Measurements from ENCODE around the gene EEFSEC.

EEFSEC gene

DNA sequence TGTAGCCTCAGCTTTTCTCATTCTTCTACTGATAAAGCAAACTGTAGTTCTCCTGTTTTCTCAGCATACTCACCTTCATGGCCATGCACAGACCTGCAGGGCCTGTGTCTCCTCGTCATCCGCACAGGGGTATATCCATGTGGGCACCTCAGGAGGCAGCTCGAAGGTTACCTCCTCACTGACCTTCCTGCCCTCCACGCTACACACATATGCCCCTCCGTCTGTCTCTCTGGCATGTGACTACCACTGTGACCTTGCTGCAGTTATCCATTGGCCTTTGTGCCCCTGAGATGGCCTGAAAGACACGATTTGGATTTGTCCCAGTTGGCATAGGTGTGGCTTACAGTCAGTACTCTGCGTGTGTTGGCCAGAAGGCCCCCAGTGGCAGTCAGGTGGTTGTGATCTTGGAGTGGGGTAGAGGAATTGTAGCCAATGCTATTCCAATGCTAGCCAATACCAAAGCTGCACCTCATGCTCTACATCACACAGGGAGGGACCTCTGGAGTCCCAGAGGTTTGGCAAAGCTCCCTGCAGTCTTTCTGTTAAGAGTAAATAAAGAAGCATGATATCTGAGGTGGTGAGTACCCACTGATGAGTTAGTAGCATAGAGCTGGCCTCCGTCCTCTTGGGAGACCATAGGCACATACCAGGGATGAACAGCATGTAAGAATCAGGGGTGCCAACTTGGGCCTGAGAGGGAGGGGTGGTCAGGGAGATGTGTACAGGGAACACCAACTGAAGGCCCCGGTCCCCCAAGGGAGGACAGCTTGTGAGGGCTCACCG lies 143.4 kb downstream of the EEFSEC start:
- DNase-seq: no peak

DNA sequence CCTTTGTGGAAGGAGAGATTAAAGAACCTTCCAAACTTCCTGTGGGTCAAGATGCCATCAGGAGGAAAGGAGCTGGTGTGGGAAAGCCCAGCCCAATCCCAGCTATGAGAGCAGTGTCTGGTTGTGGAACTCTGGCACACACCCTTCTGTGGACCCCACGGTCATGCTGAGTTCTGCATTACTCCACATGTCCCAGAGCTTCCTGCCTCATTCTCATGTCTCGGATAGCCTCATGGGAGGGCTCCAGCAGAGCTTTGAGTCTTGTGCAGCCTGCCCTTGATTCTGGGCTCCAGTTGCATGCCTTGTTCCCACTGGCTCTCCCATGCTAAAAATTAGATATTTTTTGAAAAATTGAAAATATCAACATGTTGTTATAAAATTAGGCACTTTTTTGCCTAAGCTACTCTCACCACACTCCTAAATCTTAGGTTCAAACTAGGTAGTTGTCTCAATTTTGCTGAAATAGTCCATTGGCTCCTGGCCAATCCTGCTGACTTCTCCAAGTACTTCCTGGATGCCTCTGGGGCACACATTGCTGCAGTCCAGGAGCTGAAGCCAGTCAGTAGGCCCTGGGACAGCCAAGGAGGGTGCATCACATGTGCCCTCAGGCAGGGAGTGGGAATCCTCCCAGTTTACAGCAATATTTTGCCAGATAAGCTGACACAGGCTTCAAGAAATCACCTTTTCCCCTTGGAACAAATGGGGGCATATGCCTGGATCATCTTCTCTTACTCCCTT lies 144.3 kb downstream of the EEFSEC start:
- no peak for DNase-seq

DNA sequence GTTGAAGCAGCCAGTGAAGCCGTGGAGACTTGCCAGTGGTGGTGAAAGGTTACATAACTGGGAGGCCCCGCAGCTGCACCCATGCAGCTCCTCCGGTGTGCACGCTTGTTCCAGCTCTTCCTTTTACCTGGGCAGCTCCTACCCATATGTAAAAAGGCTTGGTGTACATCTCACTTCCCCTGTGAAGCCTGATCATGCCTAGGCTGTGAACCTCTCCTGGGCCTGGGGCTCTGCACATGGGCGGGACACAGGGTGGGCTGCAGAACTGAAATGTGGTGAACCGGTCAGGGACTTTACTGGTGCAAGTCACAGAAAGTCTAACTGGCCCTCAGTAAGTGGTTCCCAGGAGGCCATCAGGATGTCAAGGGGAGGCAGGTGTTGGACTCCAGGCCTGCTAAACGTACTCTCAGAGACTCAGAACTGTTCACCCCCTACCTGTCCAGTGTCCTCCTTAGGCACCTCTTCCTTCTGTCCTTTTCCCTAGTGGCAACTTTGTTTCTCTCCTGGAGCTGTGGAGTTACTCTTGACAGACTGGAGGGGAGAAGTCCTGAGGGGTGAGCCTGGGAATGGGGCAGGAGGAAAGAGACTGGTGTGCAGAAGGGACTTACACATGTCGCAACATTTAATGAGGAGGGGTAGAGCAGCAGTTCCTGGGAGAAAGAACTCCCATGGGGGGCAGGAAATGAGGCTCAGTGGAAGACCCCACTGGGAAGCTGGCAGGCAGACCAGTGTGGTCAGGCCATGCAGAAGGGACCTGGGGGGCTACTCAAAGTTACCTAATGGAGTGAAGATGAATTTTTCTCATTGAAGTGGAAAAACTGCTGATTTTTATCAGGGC lies 148.1 kb downstream of the EEFSEC start:
- DNase-seq: no peak

DNA sequence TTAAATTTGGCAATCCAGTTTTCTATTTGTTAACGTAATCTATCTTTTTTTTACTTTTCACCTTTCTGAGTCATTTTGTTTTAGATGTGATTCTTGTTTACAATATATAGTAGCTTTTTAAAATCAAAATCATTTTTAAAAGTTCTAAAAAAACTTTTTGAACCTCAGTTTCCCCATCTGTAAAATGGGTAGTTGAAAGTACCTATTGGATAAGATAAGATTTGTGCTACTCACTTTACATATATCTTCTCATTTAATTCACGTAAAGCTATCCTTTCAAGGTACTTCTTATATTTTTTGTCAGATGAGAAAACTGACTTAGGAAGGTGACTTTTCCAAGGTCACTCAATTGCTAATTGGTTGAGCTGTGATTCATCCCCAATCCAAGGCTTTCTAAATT lies 153.2 kb downstream of the EEFSEC start:
- DNase-seq: no peak

DNA sequence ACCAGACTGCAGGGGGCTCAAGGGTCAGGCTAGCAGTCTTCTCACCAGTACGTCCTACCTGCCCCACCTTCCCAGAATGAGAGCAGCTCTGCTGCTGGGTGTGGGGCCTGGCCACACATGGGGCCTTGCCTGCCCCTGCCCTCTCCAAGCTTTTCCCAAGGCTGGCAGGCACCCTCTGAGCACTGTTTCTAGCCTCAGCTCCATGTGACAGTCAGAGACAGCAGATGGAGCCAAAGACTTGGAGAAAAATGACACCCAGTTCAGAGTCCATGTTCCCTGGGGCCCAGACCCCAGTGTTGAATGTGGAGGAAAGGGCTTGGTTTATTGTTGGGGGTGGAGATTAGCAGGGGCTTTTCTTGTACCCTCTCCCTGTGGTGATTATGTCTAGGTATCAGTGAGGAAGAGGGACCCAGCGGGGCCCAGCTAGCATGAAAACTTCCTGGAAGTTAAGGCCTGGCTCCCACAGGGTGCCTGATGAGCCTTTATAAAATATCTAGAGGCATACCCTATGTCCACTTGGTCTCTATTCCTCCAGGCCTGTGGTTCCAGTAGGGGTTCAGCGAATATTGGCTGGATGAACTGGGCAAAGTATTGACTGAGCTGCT lies 153.8 kb downstream of the EEFSEC start:
- DNase-seq: peak; percentile 10

DNA sequence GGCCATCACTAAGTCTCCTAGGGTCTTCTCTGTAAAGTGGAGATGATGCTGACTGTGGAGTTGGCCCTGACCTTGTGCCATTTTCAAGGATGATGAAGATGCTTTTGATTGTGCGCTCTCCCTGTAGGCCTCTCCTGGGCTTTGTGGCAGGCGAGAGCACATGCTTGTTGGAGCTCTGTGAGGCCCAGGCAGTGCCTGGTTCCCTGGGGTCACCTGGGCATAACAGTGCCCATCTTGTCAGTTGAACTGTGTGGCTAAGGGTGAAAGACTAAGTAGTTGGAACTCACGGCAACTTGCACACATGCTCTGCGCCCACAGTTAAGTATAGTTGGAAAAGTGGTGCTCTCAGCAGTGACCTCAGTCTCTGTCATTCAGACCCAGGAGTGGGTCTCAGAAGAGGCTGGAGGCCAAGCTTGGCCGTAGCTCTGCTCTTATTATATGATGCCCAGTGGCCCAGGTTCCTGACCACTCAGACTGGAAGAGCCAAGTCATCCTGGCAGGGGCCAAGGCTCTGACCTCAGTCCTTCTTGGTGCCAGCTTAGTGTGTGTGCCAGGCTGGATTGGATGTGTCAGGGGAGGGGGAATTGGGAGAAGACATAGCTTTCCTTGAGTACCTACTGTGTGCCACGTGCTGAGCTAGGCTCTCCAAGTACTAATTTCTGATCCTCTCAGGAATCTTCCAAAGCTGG lies 154.6 kb downstream of the EEFSEC start:
- DNase-seq: no peak

DNA sequence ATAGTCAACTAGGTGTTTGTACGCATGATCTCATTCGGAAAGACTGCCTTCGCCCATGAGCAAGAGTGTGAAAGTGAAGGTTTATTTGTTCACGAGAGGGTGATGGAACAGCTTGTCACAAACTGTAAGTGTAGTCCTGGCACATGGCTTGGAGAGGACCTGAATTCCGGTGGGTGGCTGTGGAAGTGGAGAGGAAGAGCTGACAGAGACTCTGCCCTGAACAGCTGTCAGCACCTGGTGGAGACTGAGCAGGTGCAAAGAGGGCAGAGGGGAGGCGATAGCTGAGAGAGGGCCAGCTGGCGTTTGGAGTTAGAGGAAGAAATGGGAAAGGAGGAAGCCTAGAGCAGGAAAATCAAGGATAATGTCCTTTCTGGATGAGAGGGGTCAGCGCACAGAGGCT lies 155.7 kb downstream of the EEFSEC start:
- DNase-seq: no peak

DNA sequence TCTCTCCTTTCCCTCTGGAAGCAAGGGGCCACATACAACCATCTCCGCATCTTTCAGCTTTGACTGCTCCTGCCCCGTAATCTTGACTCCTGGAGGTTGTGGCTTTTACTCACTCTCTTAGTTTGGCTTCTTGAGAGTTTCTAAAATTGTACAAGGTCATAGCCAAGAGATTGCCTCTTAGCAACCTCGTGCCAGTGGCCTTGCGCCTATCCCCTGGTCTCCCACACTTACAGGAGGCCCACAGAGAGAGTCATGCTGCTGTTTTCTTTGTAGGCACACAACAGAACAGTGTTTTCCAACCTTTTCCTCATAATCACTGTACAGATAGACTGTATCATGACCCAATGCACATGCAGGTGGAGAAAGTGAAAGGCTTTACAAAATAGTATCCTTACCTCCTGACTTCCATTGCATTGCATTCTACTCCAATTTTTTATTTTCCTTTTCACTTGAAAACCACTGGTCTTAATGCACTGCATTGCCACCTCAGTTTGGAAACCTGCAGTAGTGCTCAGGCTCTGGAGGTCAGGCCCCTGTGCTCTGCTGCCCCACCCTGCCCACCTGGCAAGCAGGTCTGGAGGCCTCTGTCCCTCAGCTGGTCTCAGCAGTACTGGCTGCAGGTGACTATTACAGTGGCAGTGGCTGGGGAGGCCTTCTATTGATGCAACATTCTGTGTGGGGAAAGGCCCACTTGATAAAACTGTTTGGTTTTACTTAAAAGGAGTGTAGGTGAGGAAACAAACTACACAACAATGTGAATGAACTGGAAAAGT lies 157.2 kb downstream of the EEFSEC start:
- no peak for DNase-seq

DNA sequence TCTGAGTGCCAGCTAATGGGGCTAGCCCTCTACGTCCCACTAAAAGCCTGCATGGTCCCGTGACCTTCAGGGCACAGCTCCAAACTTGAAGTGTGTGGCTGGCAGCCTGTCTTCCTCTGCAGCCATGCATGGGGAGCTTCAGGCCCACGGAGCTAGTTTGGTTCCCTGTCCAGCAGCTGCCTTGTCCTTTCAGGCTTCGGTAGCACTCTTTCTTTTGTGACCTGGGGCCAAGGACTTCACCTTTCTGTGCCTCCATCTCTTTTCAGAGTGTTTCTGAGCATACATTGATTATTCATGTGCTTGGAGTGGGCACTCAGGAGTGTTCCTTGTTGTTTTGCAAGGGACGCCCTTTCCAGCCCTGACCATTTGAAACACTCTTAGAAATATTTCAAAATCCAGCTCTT lies 158.2 kb downstream of the EEFSEC start:
- no peak for DNase-seq

DNA sequence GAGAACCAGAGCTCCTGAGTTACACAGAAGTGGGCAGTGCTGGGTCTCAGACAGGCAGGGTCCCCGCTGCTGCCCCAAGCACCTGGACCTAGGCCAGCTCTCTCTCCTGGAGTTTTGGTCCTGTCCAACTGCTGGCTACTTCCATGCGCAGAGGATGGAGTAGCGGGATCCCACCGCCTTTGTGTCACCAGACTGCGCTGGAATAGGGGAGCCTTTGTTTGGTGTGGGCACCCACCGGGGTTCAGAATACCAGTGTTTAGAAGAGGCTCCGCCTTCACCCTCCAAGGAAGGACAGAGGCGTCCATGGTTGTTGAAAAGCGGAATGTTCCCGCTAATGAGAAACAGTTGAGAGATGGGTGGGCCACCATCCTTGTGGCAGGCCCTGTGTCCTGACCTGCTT lies 159.0 kb downstream of the EEFSEC start:
- no peak for DNase-seq

DNA sequence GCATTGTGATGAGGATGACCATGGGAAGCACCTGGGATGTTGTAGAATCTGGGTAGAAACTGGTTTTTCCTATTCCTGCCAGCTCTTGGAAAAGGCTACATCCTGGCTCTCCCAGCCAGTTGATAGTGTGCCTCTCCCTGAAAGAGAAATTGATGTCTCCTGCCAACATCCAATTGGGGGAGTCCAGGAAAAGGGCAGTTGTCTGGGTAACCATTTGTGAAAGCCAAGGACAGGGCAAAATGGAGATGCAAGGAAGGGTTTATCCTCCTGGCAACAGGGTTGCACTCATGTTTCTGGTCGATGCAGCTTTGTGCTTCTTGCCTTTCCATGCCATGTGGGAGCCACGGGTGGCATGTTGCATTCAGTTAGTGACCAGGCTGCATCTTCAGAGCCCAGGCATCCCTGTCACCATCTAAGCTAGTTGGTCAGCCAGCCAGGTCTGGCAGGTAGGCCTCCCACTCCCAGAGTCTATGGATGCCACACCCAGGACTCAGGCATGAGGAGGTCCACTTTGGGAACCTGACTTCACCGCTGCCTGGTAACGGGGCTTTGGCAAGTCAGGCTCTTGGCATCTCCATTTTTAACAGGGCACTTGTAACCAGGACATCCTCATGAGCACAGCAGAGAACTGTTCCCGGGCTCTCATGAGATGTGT lies 159.9 kb downstream of the EEFSEC start:
- DNase-seq: no peak

DNA sequence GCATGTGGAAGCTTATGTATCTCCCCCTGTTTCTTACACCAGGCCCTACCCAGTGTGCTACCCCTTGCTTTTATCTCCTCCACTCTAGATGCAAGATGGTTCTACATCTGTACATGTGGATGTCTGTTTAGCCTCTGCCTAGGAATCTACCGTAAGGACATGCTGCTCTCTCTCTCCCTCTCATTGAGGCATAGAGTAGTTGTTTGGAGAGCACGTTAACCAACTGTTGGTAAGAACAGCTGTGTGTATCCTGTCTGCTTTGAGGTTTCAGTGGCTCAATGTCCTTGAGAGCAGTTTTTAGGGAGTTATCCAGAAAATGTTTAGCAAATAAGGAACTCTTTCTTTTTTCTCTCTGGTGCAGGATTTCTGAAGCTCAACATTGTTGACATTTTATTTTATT lies 160.7 kb downstream of the EEFSEC start:
- DNase-seq: no peak

DNA sequence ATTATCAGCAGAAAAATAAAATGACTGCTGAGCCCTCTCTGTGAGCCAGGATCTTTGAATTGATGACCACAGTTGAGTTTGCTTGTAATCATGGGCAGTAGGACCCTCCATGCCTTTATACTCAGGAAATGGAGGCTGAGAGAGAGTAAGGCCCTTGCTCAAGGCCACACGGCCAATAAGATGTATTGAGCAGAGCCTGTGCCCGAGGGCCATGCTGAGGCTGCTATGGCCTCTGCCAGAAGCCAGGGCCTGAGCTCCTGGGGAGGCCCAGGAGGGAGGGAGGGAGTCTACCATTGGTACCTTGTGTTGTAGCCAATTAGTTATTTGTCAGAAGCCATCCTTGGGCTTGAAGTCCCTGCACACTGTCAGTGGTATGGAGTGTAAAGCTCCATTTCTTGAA lies 162.0 kb downstream of the EEFSEC start:
- DNase-seq: no peak

DNA sequence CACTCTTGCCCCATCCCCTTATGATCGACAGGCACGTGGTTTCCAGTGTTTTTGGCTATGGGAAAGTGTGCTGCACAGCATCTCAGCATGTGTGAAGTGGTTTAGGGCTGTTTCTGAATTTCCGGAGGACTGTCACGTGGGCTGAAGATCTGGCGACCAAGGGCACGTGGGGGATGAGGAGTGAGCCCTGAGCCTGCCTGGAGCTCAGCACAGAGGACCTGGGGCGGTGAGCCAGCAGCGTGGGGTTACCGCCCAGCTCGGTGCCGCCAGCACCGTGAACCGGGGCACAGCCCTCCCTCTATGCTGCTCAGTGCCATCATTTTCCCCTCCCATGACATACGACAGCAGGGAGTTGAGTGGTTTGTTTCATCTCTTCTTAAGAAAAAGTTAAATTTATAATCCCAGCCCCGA lies 163.2 kb downstream of the EEFSEC start:
- peak; percentile 82 for DNase-seq

DNA sequence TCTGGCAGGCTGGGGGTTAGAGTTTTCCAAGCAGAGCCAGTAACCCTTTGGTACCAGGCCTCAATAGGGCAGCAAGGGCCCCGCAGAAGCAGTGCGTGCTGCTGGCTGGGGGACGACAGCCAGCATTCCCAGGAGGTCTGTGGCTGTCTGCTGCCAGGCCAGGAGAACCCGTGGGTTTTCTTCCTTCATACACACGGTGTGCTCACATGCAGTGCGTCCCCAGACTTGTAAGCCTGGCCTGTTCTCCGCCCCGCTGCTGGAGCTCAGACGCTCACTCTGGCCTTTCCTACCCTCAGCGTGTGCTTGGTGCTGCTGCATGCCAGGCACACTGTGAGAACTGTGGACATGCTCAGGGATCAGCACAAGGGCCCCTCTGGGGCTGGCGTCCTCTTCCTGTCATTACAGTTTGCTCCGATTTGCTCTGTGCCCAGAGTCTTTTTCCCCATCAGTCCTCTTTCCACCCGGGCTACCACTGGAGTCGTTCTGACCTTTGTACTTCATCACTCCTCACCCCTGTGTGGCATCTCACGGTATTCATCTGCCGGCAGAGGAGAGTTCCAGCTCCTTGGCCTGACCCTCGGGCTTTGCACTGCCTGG lies 163.9 kb downstream of the EEFSEC start:
- no peak for DNase-seq

DNA sequence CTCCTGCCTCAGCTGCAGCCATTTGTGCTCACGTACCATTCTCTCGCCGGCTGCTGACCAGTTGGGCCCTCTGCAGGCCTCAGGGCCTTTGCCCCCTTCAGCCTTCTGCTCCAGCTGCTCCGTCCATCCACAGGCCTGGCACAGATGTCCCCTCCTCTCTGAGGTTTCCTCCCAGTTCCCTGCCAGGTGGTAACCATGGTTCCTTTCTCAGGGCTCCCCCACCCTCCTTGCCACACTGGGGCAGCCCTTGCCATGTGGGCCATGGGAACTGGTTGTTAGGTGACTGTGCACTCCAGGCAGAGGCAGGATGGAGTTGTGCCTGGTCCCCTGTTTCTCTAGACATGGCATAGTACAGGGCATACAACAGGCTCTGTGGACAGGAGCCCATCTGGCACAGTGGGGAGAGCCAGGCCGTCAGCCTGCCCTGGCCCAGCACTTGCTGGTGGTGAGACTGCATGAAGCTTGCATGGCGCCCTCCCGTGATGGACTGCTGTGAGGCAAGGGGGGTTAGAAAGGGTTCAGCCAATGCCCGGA lies 164.5 kb downstream of the EEFSEC start:
- DNase-seq: no peak

DNA sequence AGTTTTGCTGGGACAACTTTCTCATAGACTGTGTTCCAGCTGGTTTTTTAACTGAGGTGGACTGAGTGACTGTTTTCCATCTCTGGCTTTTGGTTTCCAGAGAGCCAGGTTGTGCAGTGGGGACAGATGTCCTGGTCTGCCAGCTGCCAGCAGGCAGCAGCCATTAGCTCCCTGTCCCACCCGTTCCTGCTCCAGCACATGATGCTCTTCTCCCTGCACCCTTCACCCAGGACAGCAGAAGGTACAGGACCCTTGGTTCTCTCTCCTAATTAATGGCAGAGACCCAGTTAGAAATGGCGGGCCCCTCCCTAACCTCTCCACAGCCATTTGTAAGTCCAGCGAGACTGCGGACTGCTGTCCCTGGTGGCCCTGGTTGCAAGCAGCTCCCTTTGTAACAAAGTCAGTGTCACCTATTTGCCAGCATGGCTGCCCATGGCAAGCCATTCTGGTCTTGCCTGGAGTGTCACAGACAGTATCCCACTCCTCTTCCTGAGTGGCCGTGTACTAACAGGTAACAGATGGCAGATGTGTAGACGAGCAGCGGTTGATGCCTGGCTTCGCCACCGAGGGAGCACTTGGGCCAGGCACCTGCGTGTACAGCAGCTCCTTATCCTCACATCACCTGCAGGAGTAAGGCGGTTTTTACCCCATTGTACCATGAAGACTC lies 165.1 kb downstream of the EEFSEC start:
- DNase-seq: no peak

DNA sequence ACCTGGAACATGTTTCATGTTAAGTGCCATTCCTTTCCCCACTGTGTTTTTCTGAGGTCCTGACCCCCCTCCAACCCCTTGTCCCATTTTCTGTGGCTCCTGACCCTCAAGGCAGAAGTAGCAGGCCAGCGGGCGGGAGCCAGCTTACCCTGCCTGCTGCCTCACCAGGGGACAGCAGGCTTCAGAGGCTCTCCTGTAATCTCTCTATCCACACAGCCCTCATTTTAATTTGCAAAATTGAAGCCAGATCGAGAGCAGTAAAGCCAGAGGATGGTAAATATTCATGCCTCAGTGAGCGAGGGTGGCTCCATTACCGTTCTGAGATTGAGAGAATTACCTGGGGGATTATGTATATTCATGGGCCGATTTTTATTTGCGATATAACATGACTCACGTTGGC lies 165.8 kb downstream of the EEFSEC start:
- no peak for DNase-seq

DNA sequence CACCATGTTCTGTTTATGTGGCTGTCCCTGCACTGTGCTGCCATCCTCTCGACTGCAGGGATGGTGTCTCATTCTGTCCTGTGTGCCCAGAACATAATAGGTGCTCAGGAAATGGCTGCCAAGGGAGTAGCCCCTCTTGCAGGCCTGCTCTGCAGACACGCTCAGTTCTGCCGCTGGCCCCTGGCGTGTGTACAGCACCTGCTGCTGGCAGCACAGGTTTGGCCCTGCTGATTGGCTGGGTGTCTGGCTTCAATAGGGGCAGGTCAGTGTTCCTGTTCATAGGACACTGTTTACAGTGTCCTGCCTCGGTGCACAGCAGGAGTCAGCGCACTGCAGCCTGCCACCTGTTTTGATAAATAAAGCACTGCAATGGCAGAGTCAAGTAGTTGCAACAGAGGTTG lies 166.5 kb downstream of the EEFSEC start:
- no peak for DNase-seq
